Camera-type eye (tissue), 1 donor: ENCODE results near the gene UGT2B17. TPM values are rescaled to one million over a fixed set of nuclear protein-coding genes. Genes with fewer than 3 reads are reported as not detected.

Experiments used
- total RNA-seq: library from RNA; depleted of rRNA; stranded (reverse); fragments of >200 nt; gene quantifications from one replicate; pipeline ENCODE4 v1.2.3, GENCODE V29; 2014

Gene UGT2B17
- not detected for total RNA-seq

DNA sequence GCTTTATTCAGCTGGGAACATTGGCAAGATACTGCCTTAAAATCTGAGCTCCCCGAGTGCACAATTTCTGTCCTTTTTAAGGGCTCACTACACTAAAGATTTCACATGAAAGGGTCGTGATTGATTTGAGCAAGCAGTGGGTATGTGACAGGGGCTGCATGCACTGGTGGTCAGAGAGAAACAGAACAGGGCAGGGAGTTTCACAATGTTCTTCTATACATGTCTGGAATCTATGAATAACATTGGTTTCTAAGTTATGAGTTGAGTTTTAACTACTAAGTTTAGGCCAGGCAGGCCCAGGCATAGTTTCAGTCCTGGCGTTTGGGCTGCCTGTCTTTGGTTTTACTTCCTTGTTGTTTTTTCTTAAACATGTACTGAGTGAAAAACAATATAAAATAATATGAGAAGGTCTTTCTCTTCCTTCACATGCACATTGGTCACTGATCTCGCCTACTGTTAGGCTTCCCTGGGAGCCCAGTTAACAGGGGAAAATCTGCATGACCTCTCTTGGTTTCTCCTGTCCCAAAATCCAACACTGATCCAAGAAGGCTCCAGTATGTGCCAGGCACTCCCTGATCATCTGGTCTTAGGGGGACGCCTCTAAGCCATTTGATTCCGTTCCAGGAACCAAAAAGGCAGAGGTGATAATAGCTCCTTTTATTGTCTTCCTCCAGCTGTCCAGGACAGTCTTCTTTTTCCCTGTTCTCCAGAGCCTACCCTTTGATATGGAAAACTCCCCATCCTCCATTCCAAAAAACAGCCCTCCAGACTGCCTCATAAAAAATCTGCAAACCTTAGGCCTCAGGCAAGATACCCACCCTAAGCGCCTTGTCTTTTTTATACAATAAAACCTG is at the start of gene UGT2B17:
Gene UGT2B17 (minus strand): TSS at position 51 of the 854 bp plus-strand sequence. CDS start 7,838 bp downstream, outside the sequence.

Other genes starting within 250 kb of the UGT2B17 start
- gene YTHDC1, start 226.2 kb downstream of the UGT2B17 start, total RNA-seq, result 175 TPM
- gene TMPRSS11E, start 128.9 kb downstream of the UGT2B17 start, total RNA-seq, result not detected
- gene UGT2B15, start 94.3 kb upstream of the UGT2B17 start, total RNA-seq, result not detected
- not detected for gene UGT2B10, start 239.7 kb upstream of the UGT2B17 start, total RNA-seq